H9 (cell line): ENCODE measurements around the gene ADAMTSL2. TPM values are rescaled to one million over a fixed set of nuclear protein-coding genes. Genes with fewer than 3 reads are reported as not detected.

Experiments
- DNase-seq: peaks from one replicate; pipeline ENCODE4 v3.0.0-alpha.2; 2017
- H2AFZ ChIP-seq: one replicate; pipeline ENCODE4 v1.6.1; 2013; ENCODE audit warnings: mild to moderate bottlenecking, low read length, control low read depth, moderate library complexity
- H2AK5ac ChIP-seq: 2 replicates; pipeline ENCODE4 v1.6.1; 2013; ENCODE audit warnings: low read length, control low read depth, mixed read lengths; ENCODE audit not compliant: insufficient read length
- H2BK120ac ChIP-seq: one replicate; pipeline ENCODE4 v1.6.1; 2013; ENCODE audit warnings: low read depth, mild to moderate bottlenecking, low read length, control low read depth, inconsistent platforms; ENCODE audit not compliant: poor library complexity, severe bottlenecking
- H2BK12ac ChIP-seq: 2 replicates; pipeline ENCODE4 v1.6.1; 2013; ENCODE audit warnings: low read length, control low read depth, mixed read lengths, low read depth; ENCODE audit not compliant: insufficient read length
- H2BK15ac ChIP-seq: 2 replicates; pipeline ENCODE4 v1.6.1; 2013; ENCODE audit warnings: low read depth, low read length, control low read depth
- H2BK20ac ChIP-seq: one replicate; pipeline ENCODE4 v1.6.1; 2013; ENCODE audit warnings: low read depth, mild to moderate bottlenecking, low read length, control low read depth, inconsistent platforms; ENCODE audit not compliant: poor library complexity, severe bottlenecking
- H2BK5ac ChIP-seq: 2 replicates; pipeline ENCODE4 v1.6.1; 2013; ENCODE audit warnings: low read length, control low read depth, mixed read lengths; ENCODE audit not compliant: insufficient read length
- H3K14ac ChIP-seq: 2 replicates; pipeline ENCODE4 v1.6.1; 2013; ENCODE audit warnings: low read length, control low read depth; ENCODE audit not compliant: insufficient read depth
- H3K18ac ChIP-seq: 2 replicates; pipeline ENCODE4 v1.6.1; 2013; ENCODE audit warnings: low read depth, mild to moderate bottlenecking, mixed read lengths, low read length, control low read depth; ENCODE audit not compliant: insufficient read length
- H3K23ac ChIP-seq: 2 replicates; pipeline ENCODE4 v1.6.1; 2013; ENCODE audit warnings: low read length, control low read depth, mixed read lengths, low read depth; ENCODE audit not compliant: insufficient read length
- H3K23me2 ChIP-seq: 2 replicates; pipeline ENCODE4 v1.6.1; 2013; ENCODE audit warnings: low read depth, mild to moderate bottlenecking, mixed read lengths, low read length, control low read depth; ENCODE audit not compliant: insufficient read length, poor library complexity, severe bottlenecking
- H3K27ac ChIP-seq: 2 replicates; pipeline ENCODE4 v1.5.1; 2013; ENCODE audit warnings: low read length, control low read depth, mixed read lengths, low read depth; ENCODE audit not compliant: insufficient read length
- H3K27me3 ChIP-seq: 2 replicates; pipeline ENCODE4 v1.6.1; 2013; ENCODE audit warnings: low read length, control low read depth, inconsistent platforms; ENCODE audit not compliant: insufficient read depth
- H3K4ac ChIP-seq: 2 replicates; pipeline ENCODE4 v1.6.1; 2013; ENCODE audit warnings: low read depth, mild to moderate bottlenecking, control low read depth, inconsistent platforms, low read length, moderate library complexity
- H3K4me1 ChIP-seq: 2 replicates; pipeline ENCODE4 v1.6.1; 2013; ENCODE audit warnings: low read length, control low read depth, inconsistent platforms; ENCODE audit not compliant: insufficient read depth
- H3K4me2 ChIP-seq: 2 replicates; pipeline ENCODE4 v1.6.1; 2013; ENCODE audit warnings: low read length, control low read depth, mixed read lengths; ENCODE audit not compliant: insufficient read length, insufficient read depth
- H3K56ac ChIP-seq: 2 replicates; pipeline ENCODE4 v1.6.1; 2013; ENCODE audit warnings: low read depth, mild to moderate bottlenecking, mixed read lengths, low read length, control low read depth; ENCODE audit not compliant: insufficient read length
- H3K79me1 ChIP-seq: 2 replicates; pipeline ENCODE4 v1.6.1; 2013; ENCODE audit warnings: low read depth, mild to moderate bottlenecking, moderate library complexity, low read length, control low read depth, inconsistent platforms; ENCODE audit not compliant: insufficient read depth, poor library complexity, severe bottlenecking
- H3K79me2 ChIP-seq: 2 replicates; pipeline ENCODE4 v1.6.1; 2013; ENCODE audit warnings: low read length, control low read depth, inconsistent platforms; ENCODE audit not compliant: insufficient read depth
- H3K9ac ChIP-seq: 2 replicates; pipeline ENCODE4 v1.6.1; 2013; ENCODE audit warnings: low read length, control low read depth, mixed read lengths; ENCODE audit not compliant: insufficient read length; ENCODE audit errors: extremely low read depth
- H3K9me3 ChIP-seq: one replicate; pipeline ENCODE4 v1.6.1; 2013; ENCODE audit warnings: low read depth, low read length, inconsistent platforms; ENCODE audit not compliant: control insufficient read depth
- H3T11ph ChIP-seq: one replicate; pipeline ENCODE4 v1.6.1; 2013; ENCODE audit warnings: mild to moderate bottlenecking, low read length, control low read depth, inconsistent platforms
- H4K20me1 ChIP-seq: one replicate; pipeline ENCODE4 v1.6.1; 2013; ENCODE audit not compliant: control insufficient read depth, insufficient read length, insufficient read depth
- H4K5ac ChIP-seq: 2 replicates; pipeline ENCODE4 v1.6.1; 2013; ENCODE audit warnings: low read depth, mild to moderate bottlenecking, mixed read lengths, low read length, control low read depth; ENCODE audit not compliant: insufficient read length
- H4K8ac ChIP-seq: replicated peaks from 2 replicates; pipeline ENCODE4 v1.6.1; 2013; ENCODE audit warnings: low read length, control low read depth, mixed read lengths, low read depth; ENCODE audit not compliant: insufficient read length
- H4K91ac ChIP-seq: 2 replicates; pipeline ENCODE4 v1.6.1; 2013; ENCODE audit warnings: low read depth, mild to moderate bottlenecking, moderate library complexity, mixed read lengths, low read length, control low read depth; ENCODE audit not compliant: insufficient read length
- H3K27ac Mint-ChIP-seq, 3 experiments: 2 replicates in 2 of 3; 3 replicates in 1 of 3; pipeline ENCODE4 v1.8.0; 2020 to 2021; ENCODE audit warnings: mixed read lengths in 3 of 3, mild to moderate bottlenecking in 1 of 3, moderate library complexity in 1 of 3
- H3K27me3 Mint-ChIP-seq: 2 replicates; pipeline ENCODE4 v1.8.0; 2021; ENCODE audit warnings: low read depth, mild to moderate bottlenecking, moderate library complexity, mixed read lengths
- H3K36me3 Mint-ChIP-seq, 3 experiments: 2 replicates in 2 of 3; 3 replicates in 1 of 3; pipeline ENCODE4 v1.8.0; 2020 to 2021; ENCODE audit warnings: low read depth in 3 of 3, mixed read lengths in 3 of 3; ENCODE audit not compliant: insufficient read depth in 1 of 3
- H3K4me1 Mint-ChIP-seq, 2 experiments: 2 replicates each; pipeline ENCODE4 v1.8.0; 2020; ENCODE audit warnings: mixed read lengths in 2 of 2
- H3K4me3 Mint-ChIP-seq, 2 experiments: 2 replicates in 1 of 2; 3 replicates in 1 of 2; pipeline ENCODE4 v1.8.0; 2020 to 2021; ENCODE audit warnings: mild to moderate bottlenecking in 2 of 2, mixed read lengths in 2 of 2, moderate library complexity in 1 of 2
- H3K9me3 Mint-ChIP-seq, 2 experiments: 2 replicates in 1 of 2; 3 replicates in 1 of 2; pipeline ENCODE4 v1.8.0; 2020; ENCODE audit warnings: mild to moderate bottlenecking in 2 of 2, mixed read lengths in 2 of 2, moderate library complexity in 1 of 2
- WGBS: extraction: QIAGEN DNeasy Blood & Tissue Kit; methylation state at CpG from one replicate; pipeline ENCODE4 v1.1.7; 2013; ENCODE audit warnings: missing lambda C conversion rate, low lambda C conversion rate, mixed read lengths; ENCODE audit not compliant: insufficient read length; ENCODE audit errors: extremely low coverage; 5-methylcytosine and 5-hydroxymethylcytosine counted together
- total RNA-seq: library from RNA; stranded (reverse); gene quantifications from 2 replicates; pipeline ENCODE4 v1.2.1, GENCODE V29; 2021
- TF ChIP-seq, protein P1 (sequence below): fragments of 200-600 bp; sonication (generic); conservative IDR thresholded peaks from 3 replicates; pipeline ENCODE4 v1.8.0; 2021; ENCODE audit warnings: antibody characterized with exemption, mild to moderate bottlenecking

The ADAMTSL2 gene
- total RNA-seq, 1 experiment from 2014 or later: 0.61 TPM

DNA sequence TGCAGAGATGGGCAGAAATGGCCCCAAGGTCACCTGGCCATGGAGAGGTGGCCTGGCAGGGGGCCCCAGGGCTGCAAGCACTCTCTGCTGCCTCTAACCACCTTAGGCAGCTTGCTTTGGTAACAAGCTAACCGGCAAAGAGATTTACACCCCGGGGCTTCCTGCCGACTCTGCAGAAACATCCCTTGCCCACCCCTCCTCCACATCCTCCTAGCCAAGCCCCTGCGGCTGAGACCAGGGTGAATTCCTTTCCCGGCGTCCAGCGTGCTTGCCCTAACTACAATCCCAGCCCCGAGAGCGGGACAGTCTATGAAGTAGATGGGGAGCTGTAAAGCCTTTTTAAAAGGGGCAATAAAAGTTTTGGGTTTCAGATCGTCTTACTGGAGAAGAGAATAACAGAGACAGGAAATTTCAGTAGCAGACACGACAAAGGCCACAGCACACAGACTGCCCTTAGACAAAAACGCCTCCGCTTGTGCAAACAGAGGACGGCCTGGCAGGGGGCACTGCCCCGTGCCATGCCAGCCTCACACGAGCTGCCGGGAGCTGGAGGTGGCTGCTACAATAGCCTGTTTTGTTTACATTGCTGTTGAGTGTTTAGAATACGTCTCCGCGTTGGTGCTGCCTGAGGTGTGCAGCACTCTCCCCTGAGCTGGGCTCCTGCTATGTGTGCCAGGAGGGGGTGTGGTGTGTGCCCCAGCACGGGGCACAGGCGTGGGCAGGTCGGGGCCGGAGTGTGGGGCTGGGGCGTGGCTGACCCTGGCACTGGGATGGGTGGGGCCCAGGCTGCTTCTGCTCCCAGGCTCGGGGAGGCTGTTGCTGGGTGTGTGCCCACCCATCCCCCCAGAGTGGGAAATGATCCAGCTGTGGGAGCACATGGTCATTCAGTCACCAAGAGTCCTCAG, 25.1 kb upstream of the ADAMTSL2 start:
- Histone ChIP-seq H2BK15ac (no peak overlapping the region), H3K18ac (no peak overlapping the region), H3K27me3 (no peaks in the 10 kb centered on the region), H3K27ac (no peak overlapping the region), H3K23me2 (no peaks in the 10 kb centered on the region), H3K4me1 (peaks cover 2% of the 10 kb centered on the region; the same call in 1 of the 2 replicates), H2BK120ac (no peak overlapping the region), H3K23ac (no peak overlapping the region), H4K8ac (no peak overlapping the region), H3K9me3 (no peaks in the 10 kb centered on the region), H4K5ac (no peak overlapping the region), H3K4me2 (no peak overlapping the region), H3K4ac (no peak overlapping the region), H4K20me1 (peaks cover 3% of the 10 kb centered on the region), H2AK5ac (no peak overlapping the region), H3T11ph (no peak overlapping the region), H3K56ac (no peak overlapping the region), H3K14ac (no peak overlapping the region), H2AFZ (no peak overlapping the region), H3K9ac (no peak overlapping the region), H4K91ac (no peak overlapping the region), H2BK5ac (no peak overlapping the region), H3K79me1 (no peaks in the 10 kb centered on the region), H3K79me2 (no peaks in the 10 kb centered on the region), H2BK12ac (no peak overlapping the region), H2BK20ac (no peak overlapping the region)
- H3K4me1 Mint-ChIP-seq: peaks cover 8 to 15% of the 10 kb centered on the region in 2 experiments
- DNase-seq: peak; percentile 79
- H3K4me3 Mint-ChIP-seq: peak overlapping the region; percentile 40 to 45; a peak in 2 of 5 replicates
- H3K9me3 Mint-ChIP-seq: no peaks in the 10 kb centered on the region
- TF ChIP-seq, protein P1, sequence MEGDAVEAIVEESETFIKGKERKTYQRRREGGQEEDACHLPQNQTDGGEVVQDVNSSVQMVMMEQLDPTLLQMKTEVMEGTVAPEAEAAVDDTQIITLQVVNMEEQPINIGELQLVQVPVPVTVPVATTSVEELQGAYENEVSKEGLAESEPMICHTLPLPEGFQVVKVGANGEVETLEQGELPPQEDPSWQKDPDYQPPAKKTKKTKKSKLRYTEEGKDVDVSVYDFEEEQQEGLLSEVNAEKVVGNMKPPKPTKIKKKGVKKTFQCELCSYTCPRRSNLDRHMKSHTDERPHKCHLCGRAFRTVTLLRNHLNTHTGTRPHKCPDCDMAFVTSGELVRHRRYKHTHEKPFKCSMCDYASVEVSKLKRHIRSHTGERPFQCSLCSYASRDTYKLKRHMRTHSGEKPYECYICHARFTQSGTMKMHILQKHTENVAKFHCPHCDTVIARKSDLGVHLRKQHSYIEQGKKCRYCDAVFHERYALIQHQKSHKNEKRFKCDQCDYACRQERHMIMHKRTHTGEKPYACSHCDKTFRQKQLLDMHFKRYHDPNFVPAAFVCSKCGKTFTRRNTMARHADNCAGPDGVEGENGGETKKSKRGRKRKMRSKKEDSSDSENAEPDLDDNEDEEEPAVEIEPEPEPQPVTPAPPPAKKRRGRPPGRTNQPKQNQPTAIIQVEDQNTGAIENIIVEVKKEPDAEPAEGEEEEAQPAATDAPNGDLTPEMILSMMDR: no peak
- peaks cover 15% of the 10 kb centered on the region for H3K27me3 Mint-ChIP-seq
- H3K27ac Mint-ChIP-seq: peak overlapping the region in 1 of 3 experiments; percentile 29; a peak in 1 of 7 replicates
- H3K36me3 Mint-ChIP-seq: no peaks in the 10 kb centered on the region
- WGBS: no CpG with 5 or more reads among the region's 26 CpGs
